NCI-H526 (cell line): ENCODE measurements around the gene UEVLD.
"Not testable (repeated sequence)": the region's sequence is repeated elsewhere in the genome, so short reads cannot be mapped to it uniquely, and the experiment has no call there.

Source experiments
- DNase-seq, 2 experiments: peaks; one replicate each; lab custom pipeline; 2025; lab: John Stamatoyannopoulos, UW

Gene UEVLD

GRCh38 chr11:18588297-18589252, at the start of gene UEVLD:
UEVLD (minus strand) TSS chr11:18588734; CDS start chr11:18588654, 80 bp downstream.
- peak; percentile 66 to 95 for DNase-seq

- peak; percentile 99 to 100 for DNase-seq
These were observed 45.9 kb upstream of the UEVLD start, which contains the start of gene SPTY2D1 for GRCh38 chr11:18634140-18635032. SPTY2D1 (minus strand) TSS chr11:18634342; CDS start chr11:18634257, 85 bp downstream.

- peak in 1 of 2 experiments; percentile 32 for DNase-seq
These were observed 45.0 kb upstream of the UEVLD start for GRCh38 chr11:18633256-18634139.

GRCh38 chr11:18632841-18633240, 44.3 kb upstream of the UEVLD start:
- no peak for DNase-seq

- no peak for DNase-seq
These were observed 35.6 kb upstream of the UEVLD start for GRCh38 chr11:18624161-18624560.

- DNase-seq, result no peak
These were observed 35.2 kb upstream of the UEVLD start for GRCh38 chr11:18623707-18624106.

GRCh38 chr11:18618342-18619025, 29.9 kb upstream of the UEVLD start:
- no peak for DNase-seq

- DNase-seq, result no peak
These were observed 29.3 kb upstream of the UEVLD start for GRCh38 chr11:18617688-18618341.

GRCh38 chr11:18615628-18616392, 27.3 kb upstream of the UEVLD start:
- no peak for DNase-seq

- DNase-seq, result no peak
These were observed 26.1 kb upstream of the UEVLD start for GRCh38 chr11:18614667-18615066.

GRCh38 chr11:18612394-18612793, 23.9 kb upstream of the UEVLD start:
- DNase-seq, result no peak

GRCh38 chr11:18611196-18611595, 22.7 kb upstream of the UEVLD start:
- DNase-seq, result no peak

- no peak for DNase-seq
These were observed 19.8 kb upstream of the UEVLD start for GRCh38 chr11:18608376-18608775.

GRCh38 chr11:18600915-18601569, 12.5 kb upstream of the UEVLD start:
- DNase-seq, result no peak

GRCh38 chr11:18599739-18600230, 11.3 kb upstream of the UEVLD start, which contains the start of gene MISFA:
MISFA (plus strand) TSS chr11:18599789; CDS start chr11:18599929, 140 bp downstream.
- DNase-seq, result no peak

GRCh38 chr11:18594999-18595749, 6.6 kb upstream of the UEVLD start:
- DNase-seq, result no peak

- not testable (repeated sequence) for DNase-seq
These were observed 5.6 kb upstream of the UEVLD start for GRCh38 chr11:18594088-18594487.

- DNase-seq, result no peak
These were observed 2.0 kb upstream of the UEVLD start for GRCh38 chr11:18590571-18590970.
